HG03432 (cell line): ENCODE measurements around the gene PKNOX2.
"Not testable (repeated sequence)": the region's sequence is repeated elsewhere in the genome, so short reads cannot be mapped to it uniquely, and the experiment has no call there.

Experiments
- ATAC-seq: cut with Tn5 transposase; IDR thresholded peaks from one replicate; pipeline ENCODE4 v1.9.1; 2021; ENCODE audit warnings: mild to moderate bottlenecking, moderate library complexity; ENCODE audit not compliant: unreplicated experiment

Gene PKNOX2

DNA sequence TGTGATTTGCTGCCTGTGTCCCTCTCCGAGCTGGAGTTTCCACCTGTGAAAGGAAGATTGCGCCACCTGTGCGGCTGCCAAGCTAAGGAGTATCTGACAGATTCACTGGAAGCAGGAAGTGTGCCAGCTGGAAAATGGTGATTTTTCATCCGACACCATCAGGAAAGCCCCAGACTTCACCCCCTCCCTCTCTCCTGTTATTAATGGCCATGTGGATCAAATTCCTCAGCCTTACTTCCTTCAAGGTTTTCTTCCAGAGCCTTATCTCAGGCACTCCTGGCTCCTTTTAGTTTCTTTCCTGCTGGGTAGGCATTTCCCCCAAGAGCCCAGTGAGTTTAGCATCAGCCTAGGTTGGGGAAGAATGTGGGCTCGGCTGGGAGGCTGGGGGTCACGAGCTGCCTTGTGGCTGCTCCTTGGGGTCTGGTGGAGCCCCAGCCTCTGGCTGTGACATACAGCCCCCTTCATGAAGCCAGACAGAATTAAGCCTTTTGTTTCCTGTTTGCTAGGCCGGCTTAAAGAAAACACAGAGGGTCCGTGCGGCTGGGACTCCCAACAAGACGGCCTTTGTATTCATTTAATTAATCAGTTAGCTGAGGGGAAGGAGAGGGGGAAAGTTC is 37.1 kb downstream of the PKNOX2 start:
- no peak for ATAC-seq

GRCh38 chr11:125202362-125202880 is 37.9 kb downstream of the PKNOX2 start:
- ATAC-seq = no peak

GRCh38 chr11:125202977-125203376 is 38.4 kb downstream of the PKNOX2 start:
- ATAC-seq = no peak

GRCh38 chr11:125207866-125208425 is 43.4 kb downstream of the PKNOX2 start:
- no peak for ATAC-seq

DNA sequence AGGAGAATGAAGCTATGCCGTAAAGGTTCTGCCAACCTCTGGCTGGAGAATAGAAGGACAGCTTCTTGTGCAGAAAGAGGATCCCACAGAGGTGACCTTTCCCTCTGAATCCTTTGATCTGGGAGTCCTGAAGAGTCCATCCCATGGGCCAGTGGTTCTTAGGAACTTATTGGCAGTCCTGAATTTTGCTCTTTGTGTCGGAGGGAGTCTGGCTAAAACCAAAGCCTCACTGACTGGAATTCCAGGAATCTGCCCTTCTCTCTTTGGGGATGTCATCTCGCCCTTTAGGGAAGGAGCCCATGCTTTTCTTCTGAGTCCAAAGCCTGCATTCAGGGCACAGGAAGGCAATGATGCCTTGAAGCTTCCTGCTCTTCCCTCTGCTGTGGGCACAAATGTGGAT is 45.5 kb downstream of the PKNOX2 start:
- no peak for ATAC-seq

DNA sequence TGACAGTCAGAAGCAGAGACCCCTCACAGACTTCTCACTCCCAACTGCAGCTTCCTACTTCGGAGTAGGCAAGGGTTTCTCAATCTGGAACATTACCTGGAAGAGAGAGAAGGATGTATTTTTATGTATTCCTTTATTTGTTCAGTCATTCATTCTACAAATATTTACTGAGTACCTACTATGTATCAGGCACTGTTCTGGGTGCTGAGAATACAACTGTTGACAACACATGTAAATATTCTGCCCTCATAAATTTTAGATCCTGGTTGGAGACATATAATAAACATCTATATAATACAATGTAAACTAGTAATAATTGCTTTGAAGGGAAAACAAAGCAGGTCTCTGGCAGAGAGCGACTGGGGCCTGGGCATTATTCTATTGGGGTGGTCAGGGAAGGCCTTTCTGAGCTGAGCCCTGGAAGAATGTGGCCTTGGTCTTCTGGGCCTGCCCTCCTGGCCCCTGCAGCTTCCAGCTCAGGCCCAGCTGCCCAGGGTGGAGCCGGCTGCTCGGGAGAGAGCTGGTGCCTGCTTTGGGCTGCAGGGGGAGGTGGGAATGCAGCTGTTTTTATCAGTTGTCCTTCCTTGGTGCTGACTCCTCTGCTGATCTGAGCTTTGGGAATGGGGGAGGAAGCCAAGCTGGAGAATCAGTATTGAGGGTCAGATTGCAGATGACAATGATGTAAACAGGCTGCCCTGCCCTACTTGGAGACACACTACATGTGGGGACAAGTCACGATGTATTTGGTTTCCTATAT is 46.8 kb downstream of the PKNOX2 start:
- no peak for ATAC-seq

DNA sequence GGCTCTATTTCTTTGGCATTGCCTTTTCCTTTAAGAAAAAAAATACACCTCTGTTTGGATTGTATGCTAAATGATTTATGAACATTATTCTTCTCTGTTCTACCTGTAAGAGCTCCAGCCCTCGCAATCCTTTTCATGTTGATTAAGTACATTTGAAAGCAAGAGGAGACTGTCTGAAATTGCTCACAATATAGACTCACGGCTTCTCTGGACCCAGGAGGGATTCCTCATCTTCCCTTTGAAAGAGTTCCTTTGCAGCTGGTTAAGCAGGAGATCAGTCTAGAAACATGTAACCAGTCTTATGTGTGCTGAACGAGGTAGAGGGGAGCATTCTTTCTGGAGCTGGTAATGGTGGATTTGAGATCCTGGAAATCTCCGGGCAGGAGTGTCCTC is 47.4 kb downstream of the PKNOX2 start:
- ATAC-seq = no peak

GRCh38 chr11:125214601-125215565 is 50.3 kb downstream of the PKNOX2 start:
- no peak for ATAC-seq

DNA sequence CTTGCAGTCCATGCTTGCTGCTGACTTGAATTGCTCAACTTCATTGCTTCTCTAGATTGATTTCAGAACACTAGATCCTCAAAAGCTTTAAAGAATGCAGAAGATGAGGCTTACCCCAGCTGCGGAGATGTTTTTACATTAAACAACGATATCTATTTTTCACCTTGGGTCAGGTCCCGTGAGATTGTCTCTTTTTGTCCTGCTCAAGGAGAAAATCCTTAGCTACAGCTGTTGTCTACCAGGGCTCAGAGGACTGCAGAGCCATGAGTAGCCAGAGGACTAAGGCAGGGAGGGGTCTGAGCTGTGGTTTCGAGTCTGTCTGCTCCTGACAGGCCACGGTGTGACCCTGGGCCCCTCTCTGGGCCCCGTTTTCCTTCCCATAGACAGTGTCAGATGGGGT is 51.4 kb downstream of the PKNOX2 start:
- no peak for ATAC-seq

DNA sequence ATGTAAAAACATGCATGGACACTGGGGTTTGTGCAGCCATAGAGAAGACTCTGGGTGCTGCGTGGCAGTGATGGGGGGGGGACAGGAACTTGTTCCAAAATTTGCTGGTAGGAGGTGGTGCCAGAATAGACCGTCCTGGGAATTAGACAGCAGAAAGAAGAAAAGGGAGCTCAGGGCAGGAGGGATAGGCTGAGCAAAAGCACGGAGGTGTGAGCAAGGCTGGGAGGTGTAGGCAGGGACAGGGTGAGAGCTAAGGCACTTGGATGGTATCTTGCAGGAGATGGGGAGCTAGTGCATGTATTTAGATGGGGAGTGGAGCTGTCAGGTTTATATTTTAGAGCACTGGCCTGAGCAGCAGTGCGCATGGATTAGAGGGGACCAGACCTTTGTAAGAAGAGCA is 53.8 kb downstream of the PKNOX2 start:
- ATAC-seq = no peak

DNA sequence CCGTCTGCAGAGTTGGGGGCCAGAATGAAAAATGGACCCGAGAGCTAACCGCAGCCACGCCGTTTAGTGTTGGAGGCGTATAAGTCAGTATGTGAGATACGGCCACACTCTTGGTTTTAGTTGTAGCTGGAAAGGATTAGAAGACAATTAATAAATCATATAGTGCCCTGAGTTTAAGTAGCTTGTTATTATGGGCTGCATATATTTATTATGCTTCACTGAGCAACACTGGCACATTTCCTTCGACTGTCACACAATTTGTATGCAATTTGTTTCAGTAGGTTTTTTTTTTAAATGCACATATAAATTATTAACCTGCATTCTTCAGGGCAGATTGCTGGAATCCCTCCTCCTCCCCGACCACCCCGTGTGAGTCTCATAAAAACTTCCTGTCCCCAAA is 56.9 kb downstream of the PKNOX2 start:
- ATAC-seq = no peak

DNA sequence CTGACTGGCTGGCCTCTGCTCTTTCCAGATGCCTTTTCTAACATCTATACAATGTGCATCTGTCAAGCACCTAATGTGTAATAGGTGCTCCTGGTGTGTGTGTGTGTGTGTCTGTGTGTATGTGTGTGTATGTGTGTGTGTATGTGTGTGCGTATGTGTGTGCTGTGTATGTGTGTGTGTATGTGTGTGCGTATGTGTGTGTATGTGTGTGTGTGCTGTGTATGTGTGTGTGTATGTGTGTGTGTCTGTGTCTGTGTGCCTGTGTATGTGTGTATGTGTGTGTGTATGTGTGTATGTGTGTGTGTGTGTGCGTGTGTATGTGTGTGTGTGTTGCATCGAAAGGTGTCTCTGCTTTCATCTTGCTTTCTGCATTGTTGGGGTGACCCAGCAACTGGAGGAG is 57.9 kb downstream of the PKNOX2 start:
- no peak for ATAC-seq

DNA sequence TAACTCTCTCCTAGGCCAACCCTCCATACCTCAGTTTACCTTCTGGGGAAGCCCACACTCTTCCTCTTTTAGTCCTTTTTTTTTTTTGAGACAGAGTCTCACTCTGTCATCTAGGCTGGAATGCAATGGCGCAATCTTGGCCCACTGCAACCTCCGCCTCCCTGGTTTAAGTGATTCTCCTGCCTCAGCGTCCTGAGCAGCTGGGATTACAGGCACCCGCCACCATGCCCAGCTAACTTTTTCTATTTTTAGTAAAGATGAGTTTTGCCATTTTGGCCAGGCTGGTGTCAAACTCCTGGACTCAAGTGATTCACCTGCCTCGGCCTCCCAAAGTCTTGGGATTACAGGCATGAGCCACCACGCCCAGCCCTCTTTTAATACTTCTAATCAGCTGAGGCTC is 58.6 kb downstream of the PKNOX2 start:
- not testable (repeated sequence) for ATAC-seq

DNA sequence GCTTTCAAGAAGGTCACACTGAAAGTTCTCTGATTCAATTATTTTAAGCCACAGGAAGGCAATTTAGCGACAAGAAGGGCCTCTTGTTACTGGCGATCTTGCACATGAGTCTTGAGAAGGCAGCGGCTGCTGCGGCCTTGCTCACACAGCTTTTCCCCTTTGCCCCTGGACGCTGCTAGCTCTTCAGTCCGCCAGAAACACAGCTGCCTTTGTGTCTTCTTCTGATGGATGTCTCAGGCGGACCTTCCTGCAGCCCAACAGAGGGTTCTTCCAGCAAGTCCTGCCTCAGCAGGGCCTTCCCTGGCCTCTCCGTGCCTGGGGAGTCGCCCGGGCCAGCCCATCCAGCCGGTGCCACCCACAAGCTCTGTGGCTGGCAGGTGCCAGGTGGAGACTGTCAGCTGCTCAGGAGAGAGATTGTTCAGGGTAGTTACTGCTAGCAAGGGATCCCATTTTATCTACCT is 59.4 kb downstream of the PKNOX2 start:
- ATAC-seq = no peak

DNA sequence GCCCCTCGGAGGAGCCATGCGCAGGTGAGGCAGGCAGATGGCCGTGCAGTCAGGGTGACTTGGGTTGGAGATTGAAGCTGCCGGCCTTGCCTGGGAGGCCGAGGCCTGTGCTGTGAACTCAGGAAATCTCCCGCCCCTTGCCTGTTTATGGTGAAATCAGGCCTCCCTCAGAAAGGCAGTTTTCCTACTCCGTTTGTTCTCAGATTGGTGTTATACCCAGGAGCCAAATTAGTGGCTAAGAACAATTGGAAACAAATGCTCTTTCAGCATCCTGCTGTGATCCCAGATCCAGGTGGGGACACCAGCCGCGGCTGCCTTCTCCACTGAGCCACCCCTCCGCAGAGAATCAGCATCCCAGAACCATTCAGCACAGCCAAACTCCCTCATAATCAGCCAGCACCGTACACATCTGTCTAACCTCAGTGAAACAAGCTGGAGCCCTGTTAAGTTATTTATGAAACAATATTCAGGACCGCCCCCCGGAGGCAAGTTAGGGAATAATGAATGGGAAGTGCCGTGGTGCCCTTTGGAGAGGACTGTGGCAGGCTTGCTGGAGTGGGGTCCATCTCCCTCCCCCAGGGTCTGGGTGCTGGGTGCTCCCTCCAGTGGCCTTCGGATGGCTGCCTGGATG is 60.0 kb downstream of the PKNOX2 start:
- ATAC-seq = no peak

DNA sequence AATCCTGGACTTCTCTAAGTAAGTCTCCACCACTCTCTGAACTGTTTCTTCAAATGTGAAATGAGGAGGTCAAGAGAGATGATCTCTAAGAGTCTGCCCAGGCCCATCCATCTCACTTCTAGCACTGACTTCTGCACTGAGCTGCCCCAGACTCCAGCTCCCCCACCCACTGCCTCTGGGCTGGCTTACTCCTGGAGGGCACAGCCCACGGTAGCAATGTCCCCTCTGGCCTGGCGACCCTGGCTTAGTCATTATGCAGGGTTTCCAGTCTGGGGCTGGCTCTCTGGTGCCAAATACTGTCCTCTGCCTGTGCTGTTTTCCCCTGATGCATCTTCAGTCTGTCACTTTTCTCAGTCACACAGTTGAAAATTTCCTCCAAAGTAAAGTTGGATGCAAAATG is 60.9 kb downstream of the PKNOX2 start:
- ATAC-seq = no peak

GRCh38 chr11:125226031-125226430 is 61.5 kb downstream of the PKNOX2 start:
- no peak for ATAC-seq

- no peak for ATAC-seq
These were observed 62.2 kb downstream of the PKNOX2 start for GRCh38 chr11:125226706-125227105.

DNA sequence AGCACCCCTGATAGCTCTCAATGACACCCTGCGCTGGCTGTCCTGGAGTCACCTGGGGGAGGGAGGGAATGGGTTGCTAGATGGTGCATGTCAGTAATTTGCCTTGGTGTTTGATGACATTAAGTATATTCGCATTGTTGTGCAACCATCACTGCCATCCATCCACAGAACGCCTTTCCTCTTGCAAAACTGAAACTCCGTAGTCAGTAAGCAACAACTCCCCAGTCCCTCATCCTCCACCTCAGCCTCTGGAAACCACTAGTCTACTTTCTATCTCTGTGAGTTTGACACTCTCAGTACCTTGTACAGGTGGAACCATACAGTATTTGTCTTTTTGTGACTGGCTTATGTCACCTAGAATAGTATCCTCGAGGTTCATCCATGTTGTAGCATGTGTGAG is 62.6 kb downstream of the PKNOX2 start:
- ATAC-seq = no peak

- no peak for ATAC-seq
These were observed 63.9 kb downstream of the PKNOX2 start for GRCh38 chr11:125228445-125228844.
